COLO829 (cell line): ENCODE measurements around the gene ANO4.
"Not testable (repeated sequence)": the region's sequence is repeated elsewhere in the genome, so short reads cannot be mapped to it uniquely, and the experiment has no call there.

Source experiments
- DNase-seq: peaks from one replicate; pipeline ENCODE4 v3.0.0; 2012; ENCODE audit warnings: low spot score

The ANO4 gene

GRCh38 chr12:100875156-100875555 lies 80.6 kb downstream of the ANO4 start:
- DNase-seq = no peak

- DNase-seq = no peak
These were observed 81.2 kb downstream of the ANO4 start for GRCh38 chr12:100875771-100876170.

GRCh38 chr12:100877776-100878175 lies 83.2 kb downstream of the ANO4 start:
- DNase-seq = no peak

- no peak for DNase-seq
These were observed 100.6 kb downstream of the ANO4 start for GRCh38 chr12:100895192-100895591.

- no peak for DNase-seq
These were observed 101.6 kb downstream of the ANO4 start for GRCh38 chr12:100896192-100896591.

GRCh38 chr12:100897240-100897639 lies 102.7 kb downstream of the ANO4 start:
- DNase-seq = no peak

- DNase-seq = no peak
These were observed 104.7 kb downstream of the ANO4 start for GRCh38 chr12:100899301-100899700.

- DNase-seq = no peak
These were observed 106.2 kb downstream of the ANO4 start for GRCh38 chr12:100900808-100901207.

- no peak for DNase-seq
These were observed 106.7 kb downstream of the ANO4 start for GRCh38 chr12:100901266-100901665.

GRCh38 chr12:100904270-100904669 lies 109.7 kb downstream of the ANO4 start:
- no peak for DNase-seq

GRCh38 chr12:100908501-100908900 lies 113.9 kb downstream of the ANO4 start:
- DNase-seq = no peak

GRCh38 chr12:100913872-100914592 lies 119.5 kb downstream of the ANO4 start:
- DNase-seq = no peak

GRCh38 chr12:100919116-100919515 lies 124.5 kb downstream of the ANO4 start:
- DNase-seq = no peak

GRCh38 chr12:100920493-100920892 lies 125.9 kb downstream of the ANO4 start:
- DNase-seq = no peak

- no peak for DNase-seq
These were observed 132.2 kb downstream of the ANO4 start for GRCh38 chr12:100926669-100927248.

GRCh38 chr12:100927826-100928225 lies 133.2 kb downstream of the ANO4 start:
- DNase-seq = no peak

GRCh38 chr12:100932571-100932970 lies 138.0 kb downstream of the ANO4 start:
- no peak for DNase-seq

GRCh38 chr12:100933531-100933930 lies 139.0 kb downstream of the ANO4 start:
- not testable (repeated sequence) for DNase-seq

- DNase-seq = no peak
These were observed 141.4 kb downstream of the ANO4 start for GRCh38 chr12:100935929-100936328.

- no peak for DNase-seq
These were observed 142.1 kb downstream of the ANO4 start for GRCh38 chr12:100936661-100937060.

GRCh38 chr12:100940503-100940902 lies 145.9 kb downstream of the ANO4 start:
- no peak for DNase-seq

GRCh38 chr12:100942984-100943749 lies 148.6 kb downstream of the ANO4 start:
- no peak for DNase-seq

GRCh38 chr12:100951756-100952155 lies 157.2 kb downstream of the ANO4 start:
- no peak for DNase-seq
